ENCODE data around the gene SNAI1. TPM values are rescaled to one million over a fixed set of nuclear protein-coding genes. Genes with fewer than 3 reads are reported as not detected.

The SNAI1 gene
- total and polyA plus RNA-seq, 2 of the 4 experiments (the other 2 are of a cell fraction), result 0.54 to 13.7 TPM

- no peak for TF ChIP-seq MAZ (IDR thresholded peaks at IDR 0.05; ENCODE audit: borderline replicate concordance, low read depth, low read length)
Observed at GRCh38 chr20:49937027-49937929, 45.5 kb upstream of the SNAI1 start (continued).

Measured in IMR-90 (cell line).